Measurements from ENCODE around the gene OR2T1.
"Not testable (repeated sequence)": the region's sequence is repeated elsewhere in the genome, so short reads cannot be mapped to it uniquely, and the experiment has no call there.

GRCh38 chr1:248434913-248435312, 32.1 kb downstream of the OR2T1 start:
- not testable (repeated sequence) for TF ChIP-seq CTCF, POLR2A (IDR thresholded peaks at IDR 0.05)
